Fibroblast of mammary gland (primary cell): ENCODE measurements around the gene CYLD.

Experiments used
- DNase-seq: peaks from one replicate; pipeline ENCODE4 v3.0.0-alpha.2; 2010; ENCODE audit warnings: low read depth
- H3K4me3 ChIP-seq: 2 replicates; pipeline ENCODE4 v1.5.1; 2011; ENCODE audit warnings: low read depth, mild to moderate bottlenecking, low read length, moderate library complexity; ENCODE audit not compliant: control insufficient read depth
- CTCF ChIP-seq: conservative IDR thresholded peaks from 2 replicates; pipeline ENCODE4 v1.5.1; 2011; ENCODE audit warnings: low read depth, low read length, inconsistent platforms; ENCODE audit not compliant: control insufficient read depth, insufficient read depth

The CYLD gene

GRCh38 chr16:50718761-50719400 lies 23.0 kb upstream of the CYLD start:
- no peak for DNase-seq
- no peak overlapping the region for H3K4me3 ChIP-seq
- no peak for TF ChIP-seq CTCF

GRCh38 chr16:50719401-50720337 lies 22.2 kb upstream of the CYLD start:
- H3K4me3 ChIP-seq: no peak overlapping the region
- DNase-seq: no peak

GRCh38 chr16:50721549-50722404 lies 20.1 kb upstream of the CYLD start:
- no peak for TF ChIP-seq CTCF
- DNase-seq: no peak
- H3K4me3 ChIP-seq: no peak overlapping the region

More at GRCh38 chr16:50719401-50720337, 22.2 kb upstream of the CYLD start:
- no peak for TF ChIP-seq CTCF

- no peak for TF ChIP-seq CTCF
- no peak for DNase-seq
- H3K4me3 ChIP-seq: no peak overlapping the region
Observed at GRCh38 chr16:50722405-50722737, 19.5 kb upstream of the CYLD start.

GRCh38 chr16:50722960-50723359 lies 18.9 kb upstream of the CYLD start:
- no peak for TF ChIP-seq CTCF
- no peak overlapping the region for H3K4me3 ChIP-seq
- no peak for DNase-seq

GRCh38 chr16:50724306-50724705 lies 17.6 kb upstream of the CYLD start:
- no peak for TF ChIP-seq CTCF
- H3K4me3 ChIP-seq: no peak overlapping the region
- peak; percentile 36 for DNase-seq
